PC-3 (cell line): Measurements from ENCODE around the gene CTBP2.

Experiments
- EZH2 ChIP-seq: fragments of 300-600 bp; sonication (generic); IDR thresholded peaks from one replicate; pipeline ENCODE4 v1.6.1; 2017; ENCODE audit warnings: antibody characterized with exemption, mild to moderate bottlenecking, low read length; ENCODE audit not compliant: unreplicated experiment
- TF ChIP-seq, protein P1 (sequence below): fragments of 300-600 bp; sonication (generic); conservative IDR thresholded peaks from 2 replicates; pipeline ENCODE4 v1.5.1; 2017; ENCODE audit warnings: antibody characterized with exemption, low read depth, mild to moderate bottlenecking, low read length

DNA sequence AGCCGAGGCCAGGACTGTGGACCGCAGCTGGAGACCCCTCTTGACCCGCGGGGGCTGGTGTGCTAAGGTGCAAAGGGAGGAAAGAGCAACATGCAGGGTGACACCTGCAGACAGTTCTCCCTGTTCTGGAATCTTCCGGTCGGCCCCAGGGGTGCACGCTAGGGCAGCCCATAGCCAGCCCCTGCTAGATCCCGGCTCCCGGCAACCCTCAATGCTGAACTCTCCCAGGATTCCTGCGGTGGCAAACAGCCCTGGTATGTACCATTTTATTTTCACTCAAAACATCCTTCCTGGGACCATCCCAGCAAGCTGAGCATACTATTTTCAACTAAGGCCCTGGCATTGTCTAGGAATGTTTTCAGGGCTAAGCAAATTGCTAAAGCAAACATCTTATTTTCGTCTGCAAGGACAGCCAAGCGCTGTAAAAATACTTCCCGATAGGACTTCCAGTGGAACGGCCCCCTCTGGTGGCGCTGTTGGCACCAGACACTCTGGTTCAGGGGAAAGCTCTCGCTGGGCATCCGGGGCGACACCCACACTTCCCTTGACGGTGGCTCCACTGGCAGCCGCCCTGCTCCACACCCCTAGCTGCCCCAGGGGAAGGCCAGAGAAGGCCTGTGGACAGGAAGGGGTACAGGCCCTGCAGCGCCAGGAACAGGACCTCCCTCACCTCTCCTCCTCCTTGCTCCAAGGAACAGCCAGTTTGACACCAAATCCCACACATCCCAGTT, 99.4 kb downstream of the CTBP2 start:
- TF ChIP-seq, protein P1, sequence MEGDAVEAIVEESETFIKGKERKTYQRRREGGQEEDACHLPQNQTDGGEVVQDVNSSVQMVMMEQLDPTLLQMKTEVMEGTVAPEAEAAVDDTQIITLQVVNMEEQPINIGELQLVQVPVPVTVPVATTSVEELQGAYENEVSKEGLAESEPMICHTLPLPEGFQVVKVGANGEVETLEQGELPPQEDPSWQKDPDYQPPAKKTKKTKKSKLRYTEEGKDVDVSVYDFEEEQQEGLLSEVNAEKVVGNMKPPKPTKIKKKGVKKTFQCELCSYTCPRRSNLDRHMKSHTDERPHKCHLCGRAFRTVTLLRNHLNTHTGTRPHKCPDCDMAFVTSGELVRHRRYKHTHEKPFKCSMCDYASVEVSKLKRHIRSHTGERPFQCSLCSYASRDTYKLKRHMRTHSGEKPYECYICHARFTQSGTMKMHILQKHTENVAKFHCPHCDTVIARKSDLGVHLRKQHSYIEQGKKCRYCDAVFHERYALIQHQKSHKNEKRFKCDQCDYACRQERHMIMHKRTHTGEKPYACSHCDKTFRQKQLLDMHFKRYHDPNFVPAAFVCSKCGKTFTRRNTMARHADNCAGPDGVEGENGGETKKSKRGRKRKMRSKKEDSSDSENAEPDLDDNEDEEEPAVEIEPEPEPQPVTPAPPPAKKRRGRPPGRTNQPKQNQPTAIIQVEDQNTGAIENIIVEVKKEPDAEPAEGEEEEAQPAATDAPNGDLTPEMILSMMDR, result peak; percentile 85
- TF ChIP-seq EZH2, result no peak
